ENCODE results near the gene HPCAL1.

DNA sequence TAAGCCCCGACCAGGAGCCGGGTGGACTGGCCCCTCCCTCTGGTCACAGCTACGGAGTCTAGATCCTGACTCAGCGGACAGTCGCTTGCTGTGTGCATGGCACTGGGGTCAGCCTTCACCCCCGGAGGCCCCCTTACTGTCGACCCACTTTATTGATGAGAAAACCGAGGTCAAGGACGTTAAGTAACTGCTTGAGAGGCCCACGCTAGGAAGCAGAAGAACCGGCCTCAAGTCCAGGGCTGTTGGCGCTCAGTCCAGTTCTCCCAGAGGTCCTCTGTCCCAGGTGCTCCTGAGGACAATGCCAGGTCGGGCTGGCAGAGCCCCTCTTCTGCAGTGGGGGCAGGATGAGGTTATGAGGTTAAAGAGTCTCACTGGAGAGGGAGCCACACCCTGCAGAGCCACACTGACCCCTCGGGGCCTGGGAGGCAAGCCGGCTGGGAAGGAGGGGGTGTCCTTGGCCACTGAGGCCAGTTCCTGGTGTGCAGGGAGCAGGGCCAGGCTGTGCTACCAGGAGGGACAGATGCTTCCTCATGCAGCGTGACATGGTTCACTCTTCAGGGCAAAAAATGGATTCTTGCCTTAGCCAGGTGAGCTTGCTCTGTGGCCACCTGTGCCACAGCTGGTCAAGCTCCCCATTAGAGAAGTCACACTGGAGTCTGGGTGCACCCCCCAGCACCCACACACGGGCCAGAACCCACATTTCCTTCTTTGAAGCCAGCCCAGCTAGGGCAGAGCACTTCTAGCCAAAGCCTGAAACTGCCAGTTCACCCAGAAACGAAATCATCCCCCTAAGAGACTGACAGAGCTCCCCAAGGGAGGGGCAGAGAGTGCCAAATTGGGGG, 47.3 kb upstream of the HPCAL1 start:
- TF ChIP-seq, protein P1, sequence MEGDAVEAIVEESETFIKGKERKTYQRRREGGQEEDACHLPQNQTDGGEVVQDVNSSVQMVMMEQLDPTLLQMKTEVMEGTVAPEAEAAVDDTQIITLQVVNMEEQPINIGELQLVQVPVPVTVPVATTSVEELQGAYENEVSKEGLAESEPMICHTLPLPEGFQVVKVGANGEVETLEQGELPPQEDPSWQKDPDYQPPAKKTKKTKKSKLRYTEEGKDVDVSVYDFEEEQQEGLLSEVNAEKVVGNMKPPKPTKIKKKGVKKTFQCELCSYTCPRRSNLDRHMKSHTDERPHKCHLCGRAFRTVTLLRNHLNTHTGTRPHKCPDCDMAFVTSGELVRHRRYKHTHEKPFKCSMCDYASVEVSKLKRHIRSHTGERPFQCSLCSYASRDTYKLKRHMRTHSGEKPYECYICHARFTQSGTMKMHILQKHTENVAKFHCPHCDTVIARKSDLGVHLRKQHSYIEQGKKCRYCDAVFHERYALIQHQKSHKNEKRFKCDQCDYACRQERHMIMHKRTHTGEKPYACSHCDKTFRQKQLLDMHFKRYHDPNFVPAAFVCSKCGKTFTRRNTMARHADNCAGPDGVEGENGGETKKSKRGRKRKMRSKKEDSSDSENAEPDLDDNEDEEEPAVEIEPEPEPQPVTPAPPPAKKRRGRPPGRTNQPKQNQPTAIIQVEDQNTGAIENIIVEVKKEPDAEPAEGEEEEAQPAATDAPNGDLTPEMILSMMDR (IDR thresholded peaks at IDR 0.05): no peak
- no peak for TF ChIP-seq POLR2A (IDR thresholded peaks at IDR 0.05)

All from testis (tissue), 2 donors.